Esophagus squamous epithelium (tissue), 4 donors: ENCODE data around the gene GAPDHS.

Source experiments
- CTCF ChIP-seq, 6 experiments: fragments of 450-650 bp in 4 of 6; fragments of 200-600 bp in 2 of 6; sonication (generic) in 2 of 6; IDR thresholded peaks; one replicate each; pipeline ENCODE4 v1.5.1; 2016 to 2019; ENCODE audit warnings: antibody characterized with exemption in 6 of 6, mild to moderate bottlenecking in 4 of 6, moderate library complexity in 4 of 6
- POLR2A ChIP-seq, 4 donors: fragments of 450-650 bp; IDR thresholded peaks; one replicate each; pipeline ENCODE4 v1.6.1; 2017; ENCODE audit warnings: antibody characterized with exemption in 4 of 4, mild to moderate bottlenecking in 4 of 4, moderate library complexity in 3 of 4

GRCh38 chr19:35552534-35553384, 19.5 kb downstream of the GAPDHS start:
- TF ChIP-seq CTCF (IDR thresholded peaks at IDR 0.05): no peak
- no peak for TF ChIP-seq POLR2A (IDR thresholded peaks at IDR 0.05)
